LNCaP clone FGC (cell line): ENCODE results near the gene CRYBG3.

Experiments used
- DNase-seq: peaks from one replicate; pipeline ENCODE4 v3.0.0-alpha.2; 2011; ENCODE audit warnings: low read depth
- H3K4me3 ChIP-seq: 2 replicates; pipeline ENCODE4 v1.5.1; 2011; ENCODE audit warnings: mild to moderate bottlenecking, low read depth, low read length, control low read depth
- TF ChIP-seq, protein P1 (sequence below): IDR thresholded peaks from 2 replicates; pipeline ENCODE4 v1.5.1; 2012; ENCODE audit warnings: mild to moderate bottlenecking; ENCODE audit not compliant: control insufficient read depth, insufficient read depth; ENCODE audit errors: extremely low read depth

Gene CRYBG3

DNA sequence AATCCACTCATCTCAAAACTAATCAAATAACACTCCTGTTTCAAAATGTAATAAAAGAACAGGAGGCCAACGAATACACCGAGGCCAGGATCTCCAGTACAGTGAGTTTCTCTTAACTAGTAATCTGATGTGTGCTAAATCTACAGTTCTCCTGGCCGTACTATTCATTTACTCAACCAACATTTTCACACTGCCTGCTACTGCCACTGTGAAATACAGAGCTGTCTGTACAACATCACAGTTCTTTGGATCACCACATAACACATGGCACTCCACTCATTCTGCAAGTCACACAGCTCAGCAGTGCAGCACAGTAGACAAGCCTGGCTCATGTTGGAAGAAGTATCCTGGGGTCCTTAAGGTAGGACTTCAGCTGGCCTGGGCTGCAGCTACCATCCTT is 128.5 kb downstream of the CRYBG3 start:
- H3K4me3 ChIP-seq: no peak overlapping the region
- TF ChIP-seq, protein P1, sequence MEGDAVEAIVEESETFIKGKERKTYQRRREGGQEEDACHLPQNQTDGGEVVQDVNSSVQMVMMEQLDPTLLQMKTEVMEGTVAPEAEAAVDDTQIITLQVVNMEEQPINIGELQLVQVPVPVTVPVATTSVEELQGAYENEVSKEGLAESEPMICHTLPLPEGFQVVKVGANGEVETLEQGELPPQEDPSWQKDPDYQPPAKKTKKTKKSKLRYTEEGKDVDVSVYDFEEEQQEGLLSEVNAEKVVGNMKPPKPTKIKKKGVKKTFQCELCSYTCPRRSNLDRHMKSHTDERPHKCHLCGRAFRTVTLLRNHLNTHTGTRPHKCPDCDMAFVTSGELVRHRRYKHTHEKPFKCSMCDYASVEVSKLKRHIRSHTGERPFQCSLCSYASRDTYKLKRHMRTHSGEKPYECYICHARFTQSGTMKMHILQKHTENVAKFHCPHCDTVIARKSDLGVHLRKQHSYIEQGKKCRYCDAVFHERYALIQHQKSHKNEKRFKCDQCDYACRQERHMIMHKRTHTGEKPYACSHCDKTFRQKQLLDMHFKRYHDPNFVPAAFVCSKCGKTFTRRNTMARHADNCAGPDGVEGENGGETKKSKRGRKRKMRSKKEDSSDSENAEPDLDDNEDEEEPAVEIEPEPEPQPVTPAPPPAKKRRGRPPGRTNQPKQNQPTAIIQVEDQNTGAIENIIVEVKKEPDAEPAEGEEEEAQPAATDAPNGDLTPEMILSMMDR: no peak
- DNase-seq: no peak

DNA sequence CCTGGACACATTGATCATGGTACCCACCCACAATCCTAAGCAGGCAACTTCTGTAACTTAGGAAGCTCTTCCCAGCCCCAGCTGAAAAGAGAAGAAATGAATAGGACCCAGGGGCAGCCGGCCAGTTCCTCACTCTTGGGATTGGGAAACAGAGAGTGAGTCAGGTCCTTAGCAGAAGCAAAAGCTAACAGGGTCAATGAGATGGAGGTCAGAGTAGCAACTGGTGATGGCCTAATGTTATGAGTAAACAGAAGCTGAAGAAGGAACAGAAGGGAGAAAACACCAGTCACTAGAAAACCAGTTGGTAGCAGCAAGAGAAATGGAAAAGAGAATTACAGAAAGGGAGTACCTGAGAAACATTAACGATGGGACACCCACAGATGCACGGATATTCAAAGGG is 130.5 kb downstream of the CRYBG3 start:
- no peak overlapping the region for H3K4me3 ChIP-seq
- DNase-seq: no peak
- TF ChIP-seq, protein P1: no peak

DNA sequence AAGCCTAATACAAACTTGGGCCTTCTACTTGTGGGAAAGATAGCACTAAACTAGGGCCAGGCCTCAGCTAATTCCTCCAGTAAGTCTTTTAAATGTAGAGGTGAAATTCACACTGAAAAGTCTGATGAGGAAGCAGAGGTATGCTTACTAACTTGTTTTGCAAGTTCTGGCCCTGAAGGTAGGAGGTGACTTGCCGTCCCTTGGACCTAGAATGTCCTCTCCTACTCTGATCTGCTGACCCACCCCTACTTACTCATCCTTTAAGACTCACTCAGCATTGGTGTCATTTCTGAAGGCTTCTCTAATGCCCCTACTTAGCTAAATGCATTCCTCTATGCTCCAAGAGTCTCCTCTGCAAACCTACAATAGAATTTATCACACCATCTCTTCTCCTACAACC is 131.1 kb downstream of the CRYBG3 start:
- no peak overlapping the region for H3K4me3 ChIP-seq
- no peak for DNase-seq

DNA sequence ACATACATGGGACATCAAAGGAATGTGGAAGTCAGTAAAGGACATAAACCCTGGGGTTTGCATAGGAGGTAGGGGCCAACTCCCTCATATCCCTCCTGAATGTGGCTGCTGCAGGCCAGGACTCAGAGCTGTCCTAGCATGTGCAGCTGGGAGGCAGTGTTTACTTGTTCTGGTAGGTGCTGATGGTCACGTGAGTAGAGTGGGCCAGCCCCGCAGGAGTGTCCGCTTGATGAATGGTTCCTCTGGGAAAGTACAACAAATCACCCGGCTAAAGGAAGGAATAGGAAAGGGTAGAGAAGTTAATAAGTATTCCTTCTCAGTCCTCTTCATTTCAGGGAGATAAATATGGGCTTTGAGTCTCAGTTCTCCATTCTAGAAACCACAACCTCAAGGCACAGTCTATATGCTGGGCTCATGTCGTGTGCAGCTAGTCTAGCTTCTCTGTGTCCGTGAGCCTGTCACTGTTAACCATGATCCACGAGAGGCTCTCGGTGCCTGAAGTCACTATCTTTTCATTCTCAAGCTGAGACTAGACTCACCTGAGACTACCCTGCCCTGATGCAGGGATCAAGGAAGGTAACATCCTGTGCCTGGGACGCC is 132.5 kb downstream of the CRYBG3 start:
- TF ChIP-seq, protein P1: no peak
- no peak for DNase-seq
- H3K4me3 ChIP-seq: no peak overlapping the region

More for the DNA sequence above, 131.1 kb downstream of the CRYBG3 start:
- TF ChIP-seq, protein P1: no peak

DNA sequence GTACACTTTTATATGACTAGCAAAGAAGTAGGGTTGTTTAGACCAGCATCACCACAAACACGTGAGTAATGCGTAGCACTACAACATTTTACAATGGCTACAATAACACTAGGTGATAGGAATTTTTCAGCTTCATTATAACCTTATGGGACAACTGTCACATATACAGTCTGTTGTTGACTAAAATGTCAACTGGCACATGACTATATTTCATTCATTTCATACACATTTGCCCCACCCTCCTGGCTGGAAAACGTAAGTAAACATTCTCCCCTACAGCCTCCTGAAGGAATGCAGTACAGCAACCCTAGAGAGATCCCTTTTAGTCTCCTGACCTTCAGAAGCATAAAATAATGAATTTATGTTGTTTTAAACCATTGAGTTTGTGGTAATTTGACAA is 134.2 kb downstream of the CRYBG3 start:
- TF ChIP-seq, protein P1: no peak
- no peak for DNase-seq
- no peak overlapping the region for H3K4me3 ChIP-seq

DNA sequence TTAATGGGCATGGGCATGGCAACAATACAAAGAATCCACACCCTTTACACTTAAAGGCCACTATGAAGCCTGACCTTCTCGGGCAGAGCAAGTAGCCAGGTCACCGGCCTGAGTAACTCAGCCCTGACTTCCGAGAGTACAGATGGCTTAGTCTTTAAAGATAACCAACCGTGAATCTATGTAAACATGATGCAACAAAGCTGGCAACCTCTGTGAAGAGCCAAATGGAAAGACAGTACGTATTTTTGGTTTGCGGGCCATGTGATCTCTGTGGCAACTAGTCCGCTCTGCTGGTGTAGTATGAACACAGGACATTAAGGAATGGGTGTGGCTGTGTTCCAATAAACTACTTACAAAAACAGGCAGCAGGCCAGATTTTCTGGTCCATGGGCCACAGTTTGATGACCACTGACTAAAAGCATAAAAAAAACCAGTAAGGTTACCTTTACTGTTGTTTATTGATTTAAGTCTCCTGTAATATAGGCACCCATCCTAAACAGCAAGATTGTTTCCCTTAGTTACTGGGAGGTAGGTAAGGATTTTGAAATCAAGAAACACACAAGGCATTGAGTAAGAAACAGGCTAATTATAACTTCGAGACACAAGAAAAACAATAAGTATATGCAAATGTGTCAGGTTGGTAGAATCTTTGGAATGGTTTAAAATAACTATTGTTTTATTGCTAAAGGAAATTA is 136.0 kb downstream of the CRYBG3 start:
- DNase-seq: peak; percentile 95

DNA sequence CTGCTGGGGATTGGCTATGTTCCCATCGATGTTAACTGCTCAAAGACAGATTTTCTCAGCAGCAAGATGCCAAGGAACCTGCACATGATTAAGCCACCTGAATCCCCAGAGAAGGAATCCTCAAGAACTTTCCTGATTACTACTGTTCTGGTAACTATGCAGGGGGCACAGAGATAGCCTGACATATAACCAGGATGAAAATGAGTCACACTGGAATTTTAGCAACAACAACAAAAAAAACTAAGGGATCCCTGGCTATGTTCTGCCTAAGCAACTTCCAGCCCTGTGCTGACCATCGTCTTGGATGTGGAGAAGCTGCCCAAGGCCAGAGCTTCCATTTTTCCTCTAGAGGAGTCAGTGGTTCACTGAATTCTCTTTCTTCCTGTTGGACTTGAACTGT is 136.6 kb downstream of the CRYBG3 start:
- TF ChIP-seq, protein P1: no peak
- no peak for DNase-seq
- H3K4me3 ChIP-seq: no peak overlapping the region

More for the DNA sequence above, 136.0 kb downstream of the CRYBG3 start:
- H3K4me3 ChIP-seq: no peak overlapping the region
- TF ChIP-seq, protein P1: no peak
